H1 (cell line): ENCODE measurements around the gene TMED5. TPM values are rescaled to one million over a fixed set of nuclear protein-coding genes. Genes with fewer than 3 reads are reported as not detected.

Experiments
- CTCF ChIA-PET: fragments of 300-600 bp; sonication (Branson Sonifier 250); formaldehyde crosslinking; loops from one replicate; lab custom pipeline; 2021; ENCODE audit not compliant: partially characterized antibody; lab: Charles Lee
- POLR2A ChIA-PET: fragments of 300-600 bp; sonication (Branson Sonifier 250); formaldehyde crosslinking; loops from one replicate; lab custom pipeline; 2021; ENCODE audit warnings: inconsistent platforms; ENCODE audit not compliant: partially characterized antibody; lab: Charles Lee
- DNase-seq, 2 experiments: peaks; one replicate each; pipeline versions ENCODE4 v3.0.0 to v3.0.0-alpha.2; 2010 to 2022; ENCODE audit warnings: low spot score in 2 of 2, low read depth in 1 of 2, mixed read lengths in 1 of 2
- FAIRE-seq: peaks from 2 replicates; lab custom pipeline; 2011; peaks lifted over from hg19 to GRCh38; lab: Jason Lieb, UNC
- H2AFZ ChIP-seq: 2 replicates; pipeline ENCODE4 v1.8.1; 2012; ENCODE audit warnings: low read length, inconsistent platforms
- H2AK5ac ChIP-seq: 2 replicates; pipeline ENCODE4 v1.6.1; 2013; ENCODE audit warnings: low read depth, low read length
- H2BK120ac ChIP-seq: replicated peaks from 2 replicates; pipeline ENCODE3; 2013; ENCODE audit warnings: low read depth, low read length, inconsistent platforms
- H2BK12ac ChIP-seq: 2 replicates; pipeline ENCODE4 v1.6.1; 2013; ENCODE audit warnings: low read depth, low read length
- H2BK15ac ChIP-seq: 2 replicates; pipeline ENCODE4 v1.6.1; 2013; ENCODE audit warnings: low read length
- H2BK20ac ChIP-seq: 2 replicates; pipeline ENCODE4 v1.6.1; 2013; ENCODE audit warnings: low read length
- H2BK5ac ChIP-seq: 2 replicates; pipeline ENCODE4 v1.6.1; 2013; ENCODE audit warnings: low read depth, low read length
- H3K14ac ChIP-seq: 2 replicates; pipeline ENCODE4 v1.6.1; 2013; ENCODE audit warnings: inconsistent platforms; ENCODE audit not compliant: insufficient read length
- H3K18ac ChIP-seq: 2 replicates; pipeline ENCODE4 v1.6.1; 2013; ENCODE audit warnings: low read length; ENCODE audit errors: extremely low read depth
- H3K23ac ChIP-seq: 2 replicates; pipeline ENCODE4 v1.6.1; 2013; ENCODE audit warnings: inconsistent platforms; ENCODE audit not compliant: insufficient read length
- H3K23me2 ChIP-seq: 2 replicates; pipeline ENCODE4 v1.6.1; 2013; ENCODE audit warnings: low read depth, low read length
- H3K27ac ChIP-seq: 2 replicates; pipeline ENCODE4 v1.6.1; 2011; ENCODE audit warnings: low read depth, low read length, inconsistent platforms
- H3K27me3 ChIP-seq, 4 experiments: replicated peaks in 1 of 4; 1 replicate in 1 of 4; 2 replicates in 3 of 4; pipeline versions ENCODE4 v1.6.1 to v1.8.1; 2011 to 2013; ENCODE audit warnings: low read length in 3 of 4, mild to moderate bottlenecking in 3 of 4, inconsistent platforms in 2 of 4, mixed read lengths in 2 of 4, moderate library complexity in 1 of 4; ENCODE audit not compliant: control insufficient read depth in 3 of 4, insufficient read depth in 3 of 4; ENCODE audit errors: extremely low read depth in 1 of 4
- H3K36me3 ChIP-seq, 4 experiments: 2 replicates each; pipeline versions ENCODE4 v1.6.1 to v1.8.1; 2011 to 2013; ENCODE audit warnings: mild to moderate bottlenecking in 4 of 4, low read length in 3 of 4, moderate library complexity in 2 of 4, control low read depth in 1 of 4, inconsistent platforms in 1 of 4; ENCODE audit not compliant: insufficient read depth in 4 of 4, control insufficient read depth in 2 of 4
- H3K4ac ChIP-seq: replicated peaks from 2 replicates; pipeline ENCODE3; 2013; ENCODE audit warnings: low read length, low read depth, mixed read lengths, inconsistent platforms; ENCODE audit not compliant: insufficient read length
- H3K4me1 ChIP-seq, 4 experiments: replicated peaks in 1 of 4; 1 replicate in 1 of 4; 2 replicates in 3 of 4; pipeline versions ENCODE4 v1.6.1 to v1.8.1; 2011 to 2013; ENCODE audit warnings: low read length in 3 of 4, inconsistent platforms in 2 of 4, mixed read lengths in 1 of 4; ENCODE audit not compliant: insufficient read depth in 4 of 4, control insufficient read depth in 3 of 4
- H3K4me2 ChIP-seq, 2 experiments: 2 replicates each; pipeline versions ENCODE4 v1.6.1 to v1.8.1; 2011 to 2013; ENCODE audit warnings: low read depth in 2 of 2, low read length in 2 of 2, control low read depth in 1 of 2, inconsistent platforms in 1 of 2, mild to moderate bottlenecking in 1 of 2; ENCODE audit not compliant: insufficient read depth in 1 of 2
- H3K4me3 ChIP-seq, 4 experiments: fragments of 200-600, 300-600 bp in 1 of 4; sonication (generic), shearing (Covaris generic), sonication (Bioruptor Twin) in 1 of 4; 2 replicates each; pipeline versions ENCODE4 v1.5.1 to v1.8.1; 2011 to 2016; ENCODE audit warnings: low read length in 4 of 4, low read depth in 3 of 4, control low read depth in 2 of 4, inconsistent platforms in 2 of 4, mild to moderate bottlenecking in 2 of 4, mixed read lengths in 1 of 4, moderate library complexity in 1 of 4; ENCODE audit not compliant: insufficient read depth in 2 of 4; ENCODE audit errors: extremely low read depth in 1 of 4
- H3K56ac ChIP-seq: replicated peaks from 2 replicates; pipeline ENCODE3; 2013; ENCODE audit warnings: low read depth, mild to moderate bottlenecking, mixed read lengths, low read length, inconsistent platforms; ENCODE audit not compliant: insufficient read length
- H3K79me1 ChIP-seq: 2 replicates; pipeline ENCODE4 v1.6.1; 2013; ENCODE audit warnings: low read depth, low read length, control low read depth
- H3K79me2 ChIP-seq, 2 experiments: 2 replicates each; pipeline versions ENCODE4 v1.6.1 to v1.8.1; 2012 to 2013; ENCODE audit warnings: low read length in 2 of 2, mild to moderate bottlenecking in 2 of 2, inconsistent platforms in 1 of 2; ENCODE audit not compliant: insufficient read depth in 2 of 2, control insufficient read depth in 1 of 2
- H3K9ac ChIP-seq, 4 experiments: replicated peaks in 1 of 4; 1 replicate in 1 of 4; 2 replicates in 3 of 4; pipeline versions ENCODE4 v1.6.1 to v1.8.1; 2011 to 2013; ENCODE audit warnings: low read depth in 3 of 4, low read length in 3 of 4, control low read depth in 2 of 4, mild to moderate bottlenecking in 2 of 4, moderate library complexity in 2 of 4, inconsistent platforms in 1 of 4; ENCODE audit errors: extremely low read depth in 1 of 4
- H3K9me3 ChIP-seq, 2 experiments: 2 replicates each; pipeline versions ENCODE4 v1.6.1 to v1.8.1; 2012 to 2013; ENCODE audit warnings: mild to moderate bottlenecking in 2 of 2, moderate library complexity in 2 of 2, control low read depth in 1 of 2, inconsistent platforms in 1 of 2, low read depth in 1 of 2, low read length in 1 of 2, mixed read lengths in 1 of 2; ENCODE audit not compliant: insufficient read depth in 2 of 2
- H4K20me1 ChIP-seq, 2 experiments: replicated peaks in 1 of 2; 2 replicates each; pipeline versions ENCODE3 to v1.8.1; 2011 to 2013; ENCODE audit warnings: inconsistent platforms in 2 of 2, low read length in 2 of 2, mild to moderate bottlenecking in 1 of 2; ENCODE audit not compliant: insufficient read depth in 2 of 2, control insufficient read depth in 1 of 2
- H4K5ac ChIP-seq: 2 replicates; pipeline ENCODE4 v1.6.1; 2013; ENCODE audit warnings: low read length, low read depth, mixed read lengths, inconsistent platforms; ENCODE audit not compliant: insufficient read length
- H4K8ac ChIP-seq: 2 replicates; pipeline ENCODE4 v1.8.0; 2013; ENCODE audit warnings: mild to moderate bottlenecking, moderate library complexity, low read length, inconsistent platforms; ENCODE audit not compliant: insufficient read depth; ENCODE audit errors: extremely low read depth
- H4K91ac ChIP-seq: replicated peaks from 2 replicates; pipeline ENCODE3; 2013; ENCODE audit warnings: low read length, mixed read lengths, inconsistent platforms; ENCODE audit not compliant: insufficient read length
- ATF2 ChIP-seq: IDR thresholded peaks from 2 replicates; pipeline ENCODE4 v1.6.1; 2012; ENCODE audit warnings: low read length, inconsistent platforms
- BCL11A ChIP-seq, 2 experiments: IDR thresholded peaks; one replicate each; pipeline ENCODE4 v1.6.1; 2011; ENCODE audit warnings: low read depth in 2 of 2, low read length in 2 of 2, mild to moderate bottlenecking in 2 of 2
- CBX5 ChIP-seq: fragments of 300-800, 300-1000 bp; sonication (generic); IDR thresholded peaks from 2 replicates; pipeline ENCODE4 v1.7.1; 2016; ENCODE audit warnings: antibody characterized with exemption, low read length, low read depth
- E2F6 ChIP-seq: IDR thresholded peaks from 2 replicates; pipeline ENCODE4 v1.6.1; 2012; ENCODE audit warnings: inconsistent platforms
- EP300 ChIP-seq, 2 experiments: IDR thresholded peaks; 1 replicate in 1 of 2; 2 replicates in 1 of 2; pipeline ENCODE4 v1.6.1; 2011 to 2012; ENCODE audit warnings: low read depth in 2 of 2, low read length in 2 of 2, mild to moderate bottlenecking in 2 of 2, borderline replicate concordance in 1 of 2, inconsistent platforms in 1 of 2, moderate library complexity in 1 of 2
- KDM4A ChIP-seq: IDR thresholded peaks from one replicate; pipeline ENCODE4 v1.7.1; 2012; ENCODE audit warnings: low read depth, mild to moderate bottlenecking, moderate library complexity, low read length, inconsistent platforms; ENCODE audit not compliant: severe bottlenecking
- RAD21 ChIP-seq, 2 experiments: IDR thresholded peaks in 1 of 2; conservative IDR thresholded peaks in 1 of 2; 2 replicates each; pipeline ENCODE4 v1.6.1; 2011; ENCODE audit warnings: low read depth in 2 of 2, low read length in 2 of 2, improper control_type of control experiment in 1 of 2, inconsistent platforms in 1 of 2, mild to moderate bottlenecking in 1 of 2, moderate library complexity in 1 of 2
- RFX5 ChIP-seq: IDR thresholded peaks from 2 replicates; pipeline ENCODE4 v1.6.1; 2011; ENCODE audit warnings: low read depth, low read length, improper control_type of control experiment, borderline replicate concordance
- SIN3A ChIP-seq, 2 experiments: IDR thresholded peaks in 1 of 2; conservative IDR thresholded peaks in 1 of 2; 2 replicates each; pipeline ENCODE4 v1.6.1; 2011 to 2012; ENCODE audit warnings: low read length in 2 of 2, improper control_type of control experiment in 1 of 2, low read depth in 1 of 2, mild to moderate bottlenecking in 1 of 2
- SP1 ChIP-seq: IDR thresholded peaks from 2 replicates; pipeline ENCODE4 v1.6.1; 2011; ENCODE audit warnings: low read depth, low read length
- TAF1 ChIP-seq: IDR thresholded peaks from 2 replicates; pipeline ENCODE4 v1.6.1; 2011; ENCODE audit warnings: mild to moderate bottlenecking, low read depth, low read length
- WGBS, 2 experiments: shearing (Covaris generic) in 1 of 2; methylation state at CpG; one replicate each; pipeline versions ENCODE4 v1.1.6 to v1.1.7; 2013 to 2015; ENCODE audit warnings: low lambda C conversion rate in 2 of 2, mixed read lengths in 2 of 2, inconsistent platforms in 1 of 2, low coverage in 1 of 2, missing lambda C conversion rate in 1 of 2; ENCODE audit not compliant: insufficient replicate concordance in 2 of 2, insufficient coverage in 1 of 2, insufficient read length in 1 of 2; ENCODE audit errors: extremely low coverage in 1 of 2, missing lambda C conversion rate in 1 of 2; 5-methylcytosine and 5-hydroxymethylcytosine counted together
- polyA plus RNA-seq, 7 experiments: library from polyadenylated mRNA; depleted of rRNA in 3 of 7; stranded (reverse) in 5 of 7; unstranded in 2 of 7; fragments of >200 nt in 5 of 7; fragments of 200-250 nt in 2 of 7; gene quantifications; 1 replicate in 5 of 7; 2 replicates in 1 of 7; 4 replicates in 1 of 7; pipeline versions ENCODE4 v1.2.1 to v1.2.3, GENCODE V29; 2011 to 2013; ENCODE audit warnings: missing spikeins in 2 of 7, mixed read lengths in 2 of 7
- total RNA-seq: library from RNA; stranded (reverse); fragmentation: NEBNext Ultra II Directional; extraction: Animal tissue kit (Norgen Biotek cat#: 25700); gene quantifications from 2 replicates; pipeline ENCODE4 v1.2.1, GENCODE V29; 2021

TMED5 gene
- total and polyA plus RNA-seq, 2 of the 8 experiments (the other 6 are each of a cell fraction or from before 2014, with no cell fraction given): 14.8 to 32.8 TPM

GRCh38 chr1:93143769-93144168 is 36.4 kb downstream of the TMED5 start:
- peaks cover 0 to 38% (median 7%) of the 10 kb centered on the region in 4 experiments; a peak in 5 of 8 replicates for H3K36me3 ChIP-seq
- no peak overlapping the region for H3K23ac ChIP-seq
- H3K9me3 ChIP-seq: no peaks in the 10 kb centered on the region
- ChIA-PET CTCF (no interaction called here), POLR2A (interaction anchor here (1.3 to 1.9 kb wide), 3 partner anchors 12 to 34 kb away, joined by 3 to 5 read pairs (median 4); no protein-coding TSS in a partner anchor)
- no peak overlapping the region for H2BK15ac ChIP-seq
- no peak overlapping the region for H2BK120ac ChIP-seq
- no peak overlapping the region for H2BK12ac ChIP-seq
- no peaks in the 10 kb centered on the region for H3K23me2 ChIP-seq
- H2BK20ac ChIP-seq: no peak overlapping the region
- H2AFZ ChIP-seq: no peak overlapping the region
- H3K27ac ChIP-seq: no peak overlapping the region
- H3K56ac ChIP-seq: no peak overlapping the region
- H3K4me1 ChIP-seq: no peaks in the 10 kb centered on the region
- no peak overlapping the region for H3K14ac ChIP-seq
- H3K4me2 ChIP-seq: no peak overlapping the region
- no peak overlapping the region for H3K18ac ChIP-seq
- DNase-seq (no peak), FAIRE-seq (no peak)
- no peak overlapping the region for H2AK5ac ChIP-seq
- no peak overlapping the region for H3K9ac ChIP-seq
- peaks cover 0 to 12% of the 10 kb centered on the region in 2 experiments; a peak in 2 of 4 replicates for H3K79me2 ChIP-seq
- H3K27me3 ChIP-seq: no peaks in the 10 kb centered on the region
- no peak overlapping the region for H4K91ac ChIP-seq
- H4K8ac ChIP-seq: no peak overlapping the region
- H2BK5ac ChIP-seq: no peak overlapping the region
- H4K5ac ChIP-seq: no peak overlapping the region
- H4K20me1 ChIP-seq: no peaks in the 10 kb centered on the region
- H3K4me3 ChIP-seq: no peak overlapping the region
- WGBS, 2 experiments: 97% methylated on average over 4 of the region's 4 CpGs; no CpG with 5 or more reads in 1 of the 2 experiments
- no peaks in the 10 kb centered on the region; the same call in 1 of the 2 replicates for H3K79me1 ChIP-seq
- no peak overlapping the region for H3K4ac ChIP-seq
- TF ChIP-seq SIN3A (conservative IDR thresholded peaks at IDR 0.05 in 1 of 2, IDR thresholded peaks at IDR 0.05 in 1 of 2; ENCODE audit: low read depth in 1 of 2, low read length in 2 of 2): no peak
- TF ChIP-seq ATF2: no peak
- TF ChIP-seq RFX5: no peak
- TF ChIP-seq KDM4A: no peak
- no peak for TF ChIP-seq EP300 (IDR thresholded peaks at IDR 0.05; ENCODE audit: borderline replicate concordance in 1 of 2, low read depth in 2 of 2, low read length in 2 of 2)
- TF ChIP-seq E2F6: no peak
- TF ChIP-seq TAF1: no peak
- no peak for TF ChIP-seq BCL11A (IDR thresholded peaks at IDR 0.05; ENCODE audit: low read depth in 2 of 2, low read length in 2 of 2)
- no peak for TF ChIP-seq CBX5
- no peak for TF ChIP-seq RAD21 (IDR thresholded peaks at IDR 0.05 in 1 of 2, conservative IDR thresholded peaks at IDR 0.05 in 1 of 2; ENCODE audit: low read depth in 2 of 2, low read length in 2 of 2)
- TF ChIP-seq SP1: no peak
